Liver (tissue), 9 donors: ENCODE data around the gene PHF21B. TPM values are rescaled to one million over a fixed set of nuclear protein-coding genes. Genes with fewer than 3 reads are reported as not detected.

Experiments
- DNase-seq: peaks from one replicate; pipeline ENCODE4 v3.0.0-alpha.2; 2017; ENCODE audit warnings: low spot score
- H3K27ac ChIP-seq, 2 donors: one replicate each; pipeline ENCODE4 v1.7.0; 2013; ENCODE audit warnings: inconsistent platforms in 2 of 2, low read length in 2 of 2, control low read depth in 1 of 2, low read depth in 1 of 2, mild to moderate bottlenecking in 1 of 2
- H3K27me3 ChIP-seq, 4 donors: one replicate each; pipeline versions ENCODE4 v1.6.1 to v1.7.0; 2013; ENCODE audit warnings: low read length in 3 of 4, inconsistent platforms in 1 of 4, mild to moderate bottlenecking in 1 of 4, moderate library complexity in 1 of 4; ENCODE audit not compliant: control insufficient read depth in 4 of 4, insufficient read depth in 4 of 4
- H3K36me3 ChIP-seq, 4 donors: one replicate each; pipeline versions ENCODE4 v1.6.1 to v1.7.0; 2013; ENCODE audit warnings: low read length in 3 of 4, mild to moderate bottlenecking in 3 of 4, low read depth in 1 of 4, moderate library complexity in 1 of 4; ENCODE audit not compliant: control insufficient read depth in 4 of 4, insufficient read depth in 3 of 4
- H3K4me1 ChIP-seq, 4 donors: one replicate each; pipeline versions ENCODE4 v1.6.1 to v1.7.0; 2013; ENCODE audit warnings: low read length in 3 of 4, mild to moderate bottlenecking in 3 of 4, moderate library complexity in 1 of 4; ENCODE audit not compliant: control insufficient read depth in 4 of 4, insufficient read depth in 4 of 4
- H3K4me3 ChIP-seq, 3 donors: one replicate each; pipeline versions ENCODE4 v1.6.1 to v1.7.0; 2013; ENCODE audit warnings: low read length in 3 of 3, control low read depth in 1 of 3, low read depth in 1 of 3, mild to moderate bottlenecking in 1 of 3
- H3K9ac ChIP-seq, 2 donors: one replicate each; pipeline ENCODE4 v1.7.0; 2013; ENCODE audit warnings: low read length in 2 of 2, mild to moderate bottlenecking in 2 of 2, moderate library complexity in 2 of 2, control low read depth in 1 of 2, low read depth in 1 of 2
- H3K9me3 ChIP-seq, 4 donors: one replicate each; pipeline versions ENCODE4 v1.6.1 to v1.7.0; 2013; ENCODE audit warnings: low read length in 3 of 4; ENCODE audit not compliant: control insufficient read depth in 4 of 4
- ATF3 ChIP-seq: IDR thresholded peaks from 2 replicates; pipeline ENCODE4 v1.6.1; 2016; ENCODE audit warnings: antibody characterized with exemption
- CTCF ChIP-seq: fragments of 150-350 bp; IDR thresholded peaks from 2 replicates; pipeline ENCODE4 v1.5.1; 2017; ENCODE audit warnings: improper control_type of control experiment, low read depth, low read length; ENCODE audit not compliant: missing input control
- FOXA1 ChIP-seq: IDR thresholded peaks from 2 replicates; pipeline ENCODE4 v1.6.1; 2016; ENCODE audit warnings: antibody characterized with exemption
- FOXA2 ChIP-seq: IDR thresholded peaks from 2 replicates; pipeline ENCODE4 v1.6.1; 2016; ENCODE audit warnings: antibody characterized with exemption
- HNF4A ChIP-seq, 2 donors: conservative IDR thresholded peaks; 2 replicates each; pipeline ENCODE4 v1.6.1; 2016; ENCODE audit warnings: antibody characterized with exemption in 2 of 2, mild to moderate bottlenecking in 2 of 2
- HNF4G ChIP-seq: IDR thresholded peaks from 2 replicates; pipeline ENCODE4 v1.6.1; 2016; ENCODE audit warnings: antibody characterized with exemption
- JUND ChIP-seq, 2 donors: IDR thresholded peaks; 2 replicates each; pipeline ENCODE4 v1.6.1; 2016; ENCODE audit warnings: antibody characterized with exemption in 2 of 2
- NR2F2 ChIP-seq: IDR thresholded peaks from 2 replicates; pipeline ENCODE4 v1.6.1; 2016; ENCODE audit warnings: antibody characterized with exemption
- RAD21 ChIP-seq, 2 donors: IDR thresholded peaks; 2 replicates each; pipeline ENCODE4 v1.6.1; 2016; ENCODE audit warnings: antibody characterized with exemption in 2 of 2, mild to moderate bottlenecking in 2 of 2
- RXRA ChIP-seq, 2 donors: IDR thresholded peaks; 2 replicates each; pipeline ENCODE4 v1.6.1; 2017 to 2018; ENCODE audit warnings: antibody characterized with exemption in 2 of 2, mild to moderate bottlenecking in 1 of 2
- SP1 ChIP-seq: IDR thresholded peaks from 2 replicates; pipeline ENCODE4 v1.6.1; 2018; ENCODE audit warnings: antibody characterized with exemption, mild to moderate bottlenecking
- TAF1 ChIP-seq: conservative IDR thresholded peaks from 2 replicates; pipeline ENCODE4 v1.6.1; 2016; ENCODE audit warnings: antibody characterized with exemption, mild to moderate bottlenecking
- YY1 ChIP-seq: IDR thresholded peaks from 2 replicates; pipeline ENCODE4 v1.6.1; 2016; ENCODE audit warnings: antibody characterized with exemption, mild to moderate bottlenecking
- ZBTB33 ChIP-seq: IDR thresholded peaks from 2 replicates; pipeline ENCODE4 v1.6.1; 2016; ENCODE audit warnings: antibody characterized with exemption
- WGBS: extraction: QIAGEN DNeasy Blood & Tissue Kit; methylation state at CpG from one replicate; pipeline ENCODE4 v1.1.7; 2013; 5-methylcytosine and 5-hydroxymethylcytosine counted together
- polyA plus RNA-seq, 2 donors: library from polyadenylated mRNA; stranded (reverse) in 1 of 2; unstranded in 1 of 2; fragments of 200-250 nt in 1 of 2; fragments of >200 nt in 1 of 2; fragmentation: Nextera tagmentation in 1 of 2; extraction: Ambion mirVana in 1 of 2; gene quantifications; one replicate each; pipeline versions ENCODE4 v1.2.1 to v1.2.3, GENCODE V29; 2013 to 2015
- total RNA-seq, 2 donors: library from RNA; depleted of rRNA; stranded (reverse); fragments of >200 nt; gene quantifications; one replicate each; pipeline ENCODE4 v1.2.3, GENCODE V29; 2014
- TF ChIP-seq, protein P1 (sequence below): IDR thresholded peaks from 2 replicates; pipeline ENCODE4 v1.6.1; 2016; ENCODE audit warnings: antibody characterized with exemption
- TF ChIP-seq, protein P2 (sequence below): IDR thresholded peaks from 2 replicates; pipeline ENCODE4 v1.6.1; 2016; ENCODE audit warnings: antibody characterized with exemption, mild to moderate bottlenecking
- donor health status: healthy.
- donor health status: healthy.
- donor health status: healthy.
- donor health status: healthy.
- donor health status: healthy.

The PHF21B gene
- total and polyA plus RNA-seq, 4 donors = not detected

DNA sequence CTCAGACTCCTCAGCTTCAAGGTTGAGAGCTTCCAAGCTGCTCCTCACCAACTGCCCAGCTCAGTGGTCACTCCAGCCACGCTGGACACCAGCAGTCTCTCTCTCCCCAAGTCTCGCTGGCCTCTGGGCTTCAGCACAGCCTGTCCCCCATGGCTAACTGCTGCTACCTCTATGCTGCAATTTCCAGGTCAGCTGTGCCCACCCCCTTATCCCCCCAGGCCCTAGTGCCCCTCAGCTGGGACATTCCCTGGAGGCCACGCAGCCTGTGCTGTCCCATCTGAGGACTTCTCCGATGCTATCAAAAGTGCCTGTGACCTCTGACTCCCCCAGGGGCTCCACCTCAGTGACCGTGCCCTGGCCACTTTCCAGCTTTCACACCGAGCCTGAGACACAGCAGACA is 37.5 kb upstream of the PHF21B start:
- Histone ChIP-seq H3K27me3 (peaks cover 3 to 11% (median 8%) of the 10 kb centered on the region in 4 donors), H3K9ac (no peak overlapping the region), H3K4me1 (no peaks in the 10 kb centered on the region), H3K27ac (no peak overlapping the region), H3K36me3 (no peaks in the 10 kb centered on the region), H3K9me3 (no peaks in the 10 kb centered on the region), H3K4me3 (no peak overlapping the region)
- no peak for DNase-seq
- 24% methylated on average over 6 of the region's 6 CpGs for WGBS
- TF ChIP-seq RAD21 (IDR thresholded peaks at IDR 0.05) (no peak), ATF3 (no peak)

DNA sequence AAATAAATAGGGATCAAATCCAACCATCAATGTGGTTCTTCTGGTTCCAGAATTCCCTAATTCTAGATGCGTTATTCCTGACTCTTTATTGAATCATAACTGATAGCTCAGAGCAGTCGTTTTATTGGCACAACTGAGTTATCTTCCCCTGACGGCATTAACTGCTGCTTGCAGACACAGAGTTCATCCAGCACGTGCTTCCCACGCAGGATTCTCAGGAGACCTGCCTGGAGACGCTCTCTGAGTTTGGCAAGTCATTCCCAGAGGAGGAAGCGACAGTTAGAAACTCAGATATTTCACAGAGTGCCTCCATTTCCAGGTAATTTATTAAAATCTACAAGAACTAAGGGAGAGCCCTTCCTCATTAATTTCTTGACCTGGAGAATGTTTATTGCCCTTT is 35.4 kb upstream of the PHF21B start:
- TF ChIP-seq HNF4G (no peak), YY1 (no peak), ATF3 (no peak), RAD21 (IDR thresholded peaks at IDR 0.05) (no peak), TAF1 (no peak), HNF4A (conservative IDR thresholded peaks at IDR 0.05) (no peak), ZBTB33 (no peak), SP1 (no peak), CTCF (no peak), RXRA (IDR thresholded peaks at IDR 0.05) (no peak), NR2F2 (no peak), JUND (IDR thresholded peaks at IDR 0.05) (no peak), FOXA1 (no peak), FOXA2 (no peak)
- TF ChIP-seq, protein P1, sequence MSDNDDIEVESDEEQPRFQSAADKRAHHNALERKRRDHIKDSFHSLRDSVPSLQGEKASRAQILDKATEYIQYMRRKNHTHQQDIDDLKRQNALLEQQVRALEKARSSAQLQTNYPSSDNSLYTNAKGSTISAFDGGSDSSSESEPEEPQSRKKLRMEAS = no peak
- TF ChIP-seq, protein P2, sequence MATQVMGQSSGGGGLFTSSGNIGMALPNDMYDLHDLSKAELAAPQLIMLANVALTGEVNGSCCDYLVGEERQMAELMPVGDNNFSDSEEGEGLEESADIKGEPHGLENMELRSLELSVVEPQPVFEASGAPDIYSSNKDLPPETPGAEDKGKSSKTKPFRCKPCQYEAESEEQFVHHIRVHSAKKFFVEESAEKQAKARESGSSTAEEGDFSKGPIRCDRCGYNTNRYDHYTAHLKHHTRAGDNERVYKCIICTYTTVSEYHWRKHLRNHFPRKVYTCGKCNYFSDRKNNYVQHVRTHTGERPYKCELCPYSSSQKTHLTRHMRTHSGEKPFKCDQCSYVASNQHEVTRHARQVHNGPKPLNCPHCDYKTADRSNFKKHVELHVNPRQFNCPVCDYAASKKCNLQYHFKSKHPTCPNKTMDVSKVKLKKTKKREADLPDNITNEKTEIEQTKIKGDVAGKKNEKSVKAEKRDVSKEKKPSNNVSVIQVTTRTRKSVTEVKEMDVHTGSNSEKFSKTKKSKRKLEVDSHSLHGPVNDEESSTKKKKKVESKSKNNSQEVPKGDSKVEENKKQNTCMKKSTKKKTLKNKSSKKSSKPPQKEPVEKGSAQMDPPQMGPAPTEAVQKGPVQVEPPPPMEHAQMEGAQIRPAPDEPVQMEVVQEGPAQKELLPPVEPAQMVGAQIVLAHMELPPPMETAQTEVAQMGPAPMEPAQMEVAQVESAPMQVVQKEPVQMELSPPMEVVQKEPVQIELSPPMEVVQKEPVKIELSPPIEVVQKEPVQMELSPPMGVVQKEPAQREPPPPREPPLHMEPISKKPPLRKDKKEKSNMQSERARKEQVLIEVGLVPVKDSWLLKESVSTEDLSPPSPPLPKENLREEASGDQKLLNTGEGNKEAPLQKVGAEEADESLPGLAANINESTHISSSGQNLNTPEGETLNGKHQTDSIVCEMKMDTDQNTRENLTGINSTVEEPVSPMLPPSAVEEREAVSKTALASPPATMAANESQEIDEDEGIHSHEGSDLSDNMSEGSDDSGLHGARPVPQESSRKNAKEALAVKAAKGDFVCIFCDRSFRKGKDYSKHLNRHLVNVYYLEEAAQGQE = no peak
- no peak overlapping the region for H3K27ac ChIP-seq
- H3K4me1 ChIP-seq = no peaks in the 10 kb centered on the region
- H3K4me3 ChIP-seq = no peak overlapping the region
- H3K9ac ChIP-seq = no peak overlapping the region
- no peak for DNase-seq
- peaks cover 3 to 11% (median 6%) of the 10 kb centered on the region in 4 donors for H3K27me3 ChIP-seq
- no peaks in the 10 kb centered on the region for H3K9me3 ChIP-seq
- WGBS = 63% methylated on average over 7 of the region's 7 CpGs
- H3K36me3 ChIP-seq = no peaks in the 10 kb centered on the region
